ENCODE results near the gene FOXC2. TPM values are rescaled to one million over a fixed set of nuclear protein-coding genes. Genes with fewer than 3 reads are reported as not detected.

Gene FOXC2
- total RNA-seq, 2 experiments from 2014 or later: not detected

- Mint-ChIP-seq H3K36me3 (ENCODE audit: low read depth) (no peaks in the 10 kb centered on the region), H3K4me1 (ENCODE audit: low read depth) (no peaks in the 10 kb centered on the region), H3K27ac (no peak overlapping the region), H3K4me3 (no peak overlapping the region), H3K9me3 (no peaks in the 10 kb centered on the region), H3K27me3 (peaks cover 71% of the 10 kb centered on the region)
- ATAC-seq: no peak
- TF ChIP-seq CTCF (IDR thresholded peaks at IDR 0.05): no peak
- DNase-seq: no peak
- CTCF ChIA-PET: interaction anchor here (0.7 to 1.4 kb wide), 2 partner anchors 579 to 1066 kb away, joined by 3 to 4 read pairs; no protein-coding TSS in a partner anchor
- POLR2A ChIA-PET: no interaction called here
- intact Hi-C loops (cut with micrococcal nuclease): no loop called here
These were observed 4.2 kb downstream of the FOXC2 start for GRCh38 chr16:86570558-86571529.

GRCh38 chr16:86571530-86571915, 4.9 kb downstream of the FOXC2 start:
- Mint-ChIP-seq H3K36me3 (ENCODE audit: low read depth) (no peaks in the 10 kb centered on the region), H3K4me3 (no peak overlapping the region), H3K27me3 (peaks cover 71% of the 10 kb centered on the region), H3K4me1 (ENCODE audit: low read depth) (peaks cover 4% of the 10 kb centered on the region), H3K9me3 (no peaks in the 10 kb centered on the region), H3K27ac (no peak overlapping the region)
- intact Hi-C loops (cut with micrococcal nuclease): no loop called here
- TF ChIP-seq CTCF (IDR thresholded peaks at IDR 0.05): no peak
- DNase-seq (no peak), ATAC-seq (no peak)
- ChIA-PET CTCF (interaction anchor here (0.7 to 1.4 kb wide), 2 partner anchors 578 to 1065 kb away, joined by 3 to 4 read pairs; no protein-coding TSS in a partner anchor), POLR2A (no interaction called here)

DNA sequence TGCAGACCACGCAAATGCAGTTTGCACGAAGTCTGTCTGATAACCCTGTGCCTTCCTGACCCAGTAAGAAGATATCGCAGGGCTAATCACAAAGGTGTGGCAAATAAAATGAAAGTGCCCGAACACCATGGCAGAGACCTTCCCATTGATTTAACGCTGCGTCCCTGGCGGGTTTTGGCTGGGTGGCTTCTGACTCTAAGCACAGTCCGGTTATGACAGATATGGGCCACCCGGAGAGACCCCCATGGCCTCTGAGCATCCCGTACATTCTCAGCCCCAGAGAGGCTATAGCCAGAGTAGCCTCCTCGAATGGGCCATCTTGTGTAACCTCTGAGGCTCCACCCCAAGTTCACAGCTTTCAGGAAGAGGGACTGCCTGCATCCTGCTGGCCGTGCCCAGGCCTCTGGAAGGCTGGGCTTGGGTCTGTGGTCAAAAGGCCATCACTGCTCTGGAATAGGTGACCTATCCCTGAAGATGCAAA, 5.5 kb downstream of the FOXC2 start:
- intact Hi-C loops (cut with micrococcal nuclease): no loop called here
- ChIA-PET CTCF (no interaction called here), POLR2A (no interaction called here)
- Mint-ChIP-seq H3K27me3 (peaks cover 75% of the 10 kb centered on the region), H3K36me3 (ENCODE audit: low read depth) (no peaks in the 10 kb centered on the region), H3K9me3 (no peaks in the 10 kb centered on the region), H3K4me3 (no peak overlapping the region), H3K4me1 (ENCODE audit: low read depth) (peaks cover 8% of the 10 kb centered on the region), H3K27ac (no peak overlapping the region)
- TF ChIP-seq CTCF (IDR thresholded peaks at IDR 0.05): no peak
- ATAC-seq: no peak
- DNase-seq: no peak

DNA sequence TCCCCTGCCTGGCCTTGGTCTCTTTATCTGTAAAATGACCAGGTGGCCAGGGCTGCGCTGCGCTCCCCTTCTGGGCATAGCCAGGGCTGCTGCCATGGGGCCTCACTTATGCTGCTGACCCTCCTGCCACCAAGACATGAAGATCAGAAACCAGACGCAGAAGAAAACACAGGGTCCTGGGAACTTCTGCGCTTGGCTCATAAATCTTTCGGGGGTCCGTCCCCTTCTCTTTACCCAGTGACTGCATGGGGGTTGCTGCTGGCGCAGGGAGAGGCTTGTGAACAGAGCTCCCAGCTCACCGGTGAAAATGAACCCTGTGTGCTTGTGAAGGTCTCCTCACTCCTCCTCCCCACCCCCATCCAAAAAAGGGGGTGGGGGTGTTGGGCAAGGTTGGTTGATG, 6.0 kb downstream of the FOXC2 start:
- intact Hi-C loops (cut with micrococcal nuclease): no loop called here
- ChIA-PET POLR2A (no interaction called here), CTCF (no interaction called here)
- no peak for TF ChIP-seq CTCF (IDR thresholded peaks at IDR 0.05)
- H3K9me3 Mint-ChIP-seq: no peaks in the 10 kb centered on the region
- no peak for ATAC-seq
- peaks cover 9% of the 10 kb centered on the region for H3K4me1 Mint-ChIP-seq (ENCODE audit: low read depth)
- peaks cover 75% of the 10 kb centered on the region for H3K27me3 Mint-ChIP-seq
- no peak overlapping the region for H3K4me3 Mint-ChIP-seq
- H3K36me3 Mint-ChIP-seq (ENCODE audit: low read depth): no peaks in the 10 kb centered on the region
- H3K27ac Mint-ChIP-seq: no peak overlapping the region
- DNase-seq: no peak

DNA sequence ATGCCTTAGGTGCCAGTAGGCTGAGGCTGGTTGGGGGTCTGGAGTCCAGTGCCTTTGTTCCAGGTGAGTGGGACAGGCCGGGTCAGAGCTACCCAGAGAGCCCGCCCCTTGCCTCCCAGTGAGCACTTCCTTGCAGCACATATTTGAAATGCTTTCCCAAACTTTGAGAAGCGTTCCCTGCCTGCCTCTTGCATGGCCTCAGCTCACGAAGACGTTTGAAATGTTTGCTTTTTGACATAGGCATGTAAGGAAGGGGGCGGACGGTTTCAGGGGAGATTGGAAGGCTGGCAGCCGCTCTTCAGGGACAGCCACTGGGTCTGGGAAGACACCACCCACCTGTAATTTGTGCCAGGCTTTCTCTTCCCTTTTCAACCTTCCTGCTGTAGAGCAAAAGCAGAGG, 6.6 kb downstream of the FOXC2 start:
- Mint-ChIP-seq H3K4me1 (ENCODE audit: low read depth) (peaks cover 9% of the 10 kb centered on the region), H3K27me3 (peaks cover 79% of the 10 kb centered on the region), H3K27ac (no peak overlapping the region), H3K4me3 (no peak overlapping the region), H3K9me3 (no peaks in the 10 kb centered on the region), H3K36me3 (ENCODE audit: low read depth) (no peaks in the 10 kb centered on the region)
- intact Hi-C loops (cut with micrococcal nuclease): no loop called here
- no peak for ATAC-seq
- ChIA-PET POLR2A (interaction anchor here (0.6 kb wide), 1 partner anchor 76 kb away, joined by 3 read pairs; no protein-coding TSS in a partner anchor), CTCF (interaction anchor here (1.0 kb wide), 1 partner anchor 9 kb away, joined by 3 read pairs; no protein-coding TSS in a partner anchor)
- DNase-seq: no peak
- no peak for TF ChIP-seq CTCF (IDR thresholded peaks at IDR 0.05)
